ENCODE results near the gene TAF9.

DNA sequence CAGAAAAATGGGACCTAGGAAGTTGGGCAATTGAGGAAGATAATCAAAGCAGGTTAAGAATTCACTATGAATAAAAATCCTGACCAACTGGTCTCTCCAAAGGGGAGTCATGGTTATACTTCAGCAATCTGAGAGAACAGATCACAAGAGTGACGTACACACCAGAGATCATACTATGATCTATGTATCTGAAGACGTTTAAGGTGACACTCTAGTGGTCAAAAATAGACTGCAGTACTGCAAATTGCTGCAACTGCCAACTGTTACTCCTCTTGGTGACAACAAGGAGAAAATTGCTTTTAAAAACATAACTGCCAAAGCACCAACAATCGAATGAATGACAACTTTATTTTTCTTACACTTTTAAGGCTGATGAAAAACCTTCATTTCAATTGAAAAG is 4.9 kb downstream of the TAF9 start:
- TF ChIP-seq OSR1 (CRISPR knock-in tag; IDR thresholded peaks at IDR 0.05), result no peak
- no peak for TF ChIP-seq ESRRG (CRISPR knock-in tag; IDR thresholded peaks at IDR 0.05)
- TF ChIP-seq, protein P1, sequence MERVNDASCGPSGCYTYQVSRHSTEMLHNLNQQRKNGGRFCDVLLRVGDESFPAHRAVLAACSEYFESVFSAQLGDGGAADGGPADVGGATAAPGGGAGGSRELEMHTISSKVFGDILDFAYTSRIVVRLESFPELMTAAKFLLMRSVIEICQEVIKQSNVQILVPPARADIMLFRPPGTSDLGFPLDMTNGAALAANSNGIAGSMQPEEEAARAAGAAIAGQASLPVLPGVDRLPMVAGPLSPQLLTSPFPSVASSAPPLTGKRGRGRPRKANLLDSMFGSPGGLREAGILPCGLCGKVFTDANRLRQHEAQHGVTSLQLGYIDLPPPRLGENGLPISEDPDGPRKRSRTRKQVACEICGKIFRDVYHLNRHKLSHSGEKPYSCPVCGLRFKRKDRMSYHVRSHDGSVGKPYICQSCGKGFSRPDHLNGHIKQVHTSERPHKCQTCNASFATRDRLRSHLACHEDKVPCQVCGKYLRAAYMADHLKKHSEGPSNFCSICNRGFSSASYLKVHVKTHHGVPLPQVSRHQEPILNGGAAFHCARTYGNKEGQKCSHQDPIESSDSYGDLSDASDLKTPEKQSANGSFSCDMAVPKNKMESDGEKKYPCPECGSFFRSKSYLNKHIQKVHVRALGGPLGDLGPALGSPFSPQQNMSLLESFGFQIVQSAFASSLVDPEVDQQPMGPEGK (CRISPR knock-in tag; IDR thresholded peaks at IDR 0.05; ENCODE audit: borderline replicate concordance), result no peak
- no peak for TF ChIP-seq TCF4 (CRISPR knock-in tag; IDR thresholded peaks at IDR 0.05; ENCODE audit: borderline replicate concordance)
- no peak for TF ChIP-seq RARB (CRISPR knock-in tag; IDR thresholded peaks at IDR 0.05)

All from SK-N-SH treated with all-trans-retinoic acid at 6 μM for 48 hours (cell line).